HG03442 (cell line): ENCODE results near the gene RAET1G.
"Not testable (repeated sequence)": the region's sequence is repeated elsewhere in the genome, so short reads cannot be mapped to it uniquely, and the experiment has no call there.

Source experiments
- ATAC-seq: cut with Tn5 transposase; IDR thresholded peaks from one replicate; pipeline ENCODE4 v1.9.1; 2021; ENCODE audit warnings: mild to moderate bottlenecking, moderate library complexity; ENCODE audit not compliant: unreplicated experiment

Gene RAET1G

GRCh38 chr6:149897855-149898744 lies 24.8 kb downstream of the RAET1G start, which contains the start of gene RAET1E:
Gene RAET1E (minus strand): TSS chr6:149898113. CDS start chr6:149890901, 7,212 bp downstream.
- no peak for ATAC-seq

- ATAC-seq = no peak
Observed at GRCh38 chr6:149897015-149897697, 25.8 kb downstream of the RAET1G start.

GRCh38 chr6:149896491-149896890 lies 26.4 kb downstream of the RAET1G start:
- ATAC-seq = no peak

- no peak for ATAC-seq
Observed at GRCh38 chr6:149895833-149896271, 27.1 kb downstream of the RAET1G start.

GRCh38 chr6:149895048-149895590 lies 27.8 kb downstream of the RAET1G start:
- no peak for ATAC-seq

- not testable (repeated sequence) for ATAC-seq
Observed at GRCh38 chr6:149891864-149892263, 31.1 kb downstream of the RAET1G start.

- ATAC-seq = no peak
Observed at GRCh38 chr6:149891259-149891658, 31.7 kb downstream of the RAET1G start.

- no peak for ATAC-seq
Observed at GRCh38 chr6:149890629-149891045, 32.3 kb downstream of the RAET1G start.

GRCh38 chr6:149889326-149889725 lies 33.6 kb downstream of the RAET1G start:
- no peak for ATAC-seq

- no peak for ATAC-seq
Observed at GRCh38 chr6:149888659-149889058, 34.3 kb downstream of the RAET1G start.

GRCh38 chr6:149888093-149888492 lies 34.8 kb downstream of the RAET1G start:
- ATAC-seq = no peak

- no peak for ATAC-seq
Observed at GRCh38 chr6:149887343-149887742, 35.6 kb downstream of the RAET1G start.

GRCh38 chr6:149885888-149886287 lies 37.0 kb downstream of the RAET1G start:
- ATAC-seq = no peak

- no peak for ATAC-seq
Observed at GRCh38 chr6:149884617-149885016, 38.3 kb downstream of the RAET1G start.

GRCh38 chr6:149884215-149884614 lies 38.7 kb downstream of the RAET1G start:
- no peak for ATAC-seq

GRCh38 chr6:149881860-149882259 lies 41.1 kb downstream of the RAET1G start:
- no peak for ATAC-seq

GRCh38 chr6:149881066-149881766 lies 41.7 kb downstream of the RAET1G start:
- ATAC-seq = no peak

GRCh38 chr6:149877659-149878058 lies 45.3 kb downstream of the RAET1G start:
- no peak for ATAC-seq

GRCh38 chr6:149876241-149876933 lies 46.5 kb downstream of the RAET1G start:
- ATAC-seq = no peak

- no peak for ATAC-seq
Observed at GRCh38 chr6:149872233-149872632, 50.7 kb downstream of the RAET1G start.
